AML-193 (cell line): ENCODE results near the gene HTR3C.
"Not testable (repeated sequence)": the region's sequence is repeated elsewhere in the genome, so short reads cannot be mapped to it uniquely, and the experiment has no call there.

Experiments
- DNase-seq, 2 experiments: peaks; one replicate each; lab custom pipeline; 2025; lab: John Stamatoyannopoulos, UW

Gene HTR3C

GRCh38 chr3:184052767-184053166 is at the start of gene HTR3C:
HTR3C (plus strand) TSS chr3:184053047; CDS start chr3:184053081, 34 bp downstream.
- no peak for DNase-seq

DNA sequence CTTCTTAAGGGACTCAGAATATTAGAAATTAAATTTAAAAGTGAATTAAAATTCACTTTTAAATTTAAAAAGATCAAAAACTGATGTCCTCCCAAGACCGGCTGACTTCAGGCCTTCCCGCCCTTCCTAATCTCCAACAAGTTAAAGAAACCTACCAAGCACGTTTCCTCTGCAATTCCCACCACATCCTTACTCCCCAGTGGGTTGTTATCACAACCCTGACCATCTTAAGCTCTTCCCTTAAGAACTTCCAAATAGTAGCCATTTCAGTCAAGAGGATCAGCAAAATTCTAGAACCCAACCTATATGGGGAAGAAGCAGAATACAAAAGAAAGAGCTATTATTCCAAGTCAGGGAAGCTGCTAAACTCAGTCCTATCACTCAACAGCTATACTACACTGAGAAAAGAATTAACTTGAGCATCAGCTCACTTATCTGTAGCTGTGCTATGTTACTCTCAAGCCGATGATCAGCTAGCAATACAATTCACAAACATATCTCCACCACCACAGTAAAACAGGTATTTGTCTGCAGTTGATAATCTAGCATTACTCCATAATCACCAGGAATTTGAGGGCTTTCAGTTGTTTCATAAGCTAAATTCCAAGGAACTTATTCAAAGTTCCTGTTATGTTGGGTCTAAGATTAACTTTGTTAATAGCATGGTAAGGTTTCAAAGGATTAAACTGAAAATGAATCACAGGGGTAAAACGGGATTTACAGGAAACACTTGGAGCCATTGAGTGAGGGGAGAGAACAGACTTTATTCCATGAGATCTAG is 49.5 kb upstream of the HTR3C start:
- no peak for DNase-seq

DNA sequence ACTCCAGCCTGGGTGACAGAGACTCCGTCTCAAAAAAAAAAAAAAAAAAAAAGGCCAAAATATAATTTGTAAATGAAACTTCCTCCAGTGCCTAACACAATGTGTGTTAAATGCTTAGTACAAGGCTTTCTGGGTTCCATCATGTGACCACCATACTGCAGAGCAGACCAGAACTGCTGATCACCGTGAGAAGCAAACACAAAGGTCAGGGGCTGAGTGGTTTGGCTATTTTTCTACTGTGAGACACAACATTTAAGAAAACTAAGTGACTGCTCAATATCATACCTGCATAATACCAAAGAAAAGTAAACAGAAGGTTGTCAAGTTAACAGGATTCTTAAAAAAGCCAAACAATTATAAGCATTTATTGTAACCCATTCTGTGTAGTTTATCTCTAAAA is 48.4 kb upstream of the HTR3C start:
- DNase-seq: no peak

DNA sequence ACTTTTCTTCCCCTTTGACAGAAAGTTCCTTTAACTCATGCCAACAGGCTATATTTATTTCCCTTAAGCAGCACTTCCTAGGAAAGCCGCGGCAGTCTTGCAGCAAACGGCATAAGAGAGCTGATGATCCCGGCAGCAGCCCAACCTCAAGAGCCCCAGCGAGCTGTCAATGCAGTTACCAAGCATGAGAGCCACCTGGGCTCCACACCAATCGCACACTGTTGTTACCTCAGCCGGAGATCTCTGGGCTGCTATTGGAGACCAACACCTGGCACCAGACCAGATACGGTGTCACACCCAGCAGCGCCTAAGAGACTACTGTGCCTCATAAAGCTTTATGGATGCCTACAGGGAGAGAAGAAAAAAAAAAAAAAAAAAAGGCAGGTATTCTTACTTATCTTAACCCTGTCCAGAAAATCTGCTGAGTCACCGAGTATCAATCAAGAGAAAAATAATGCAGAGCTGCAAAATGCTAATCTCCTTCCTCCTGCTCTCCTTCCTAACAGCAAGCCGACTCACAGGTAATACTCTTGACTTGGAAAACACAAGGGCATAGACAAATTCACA is 46.8 kb upstream of the HTR3C start:
- no peak for DNase-seq

- not testable (repeated sequence) for DNase-seq
Observed at GRCh38 chr3:184007143-184007813, 45.6 kb upstream of the HTR3C start.

DNA sequence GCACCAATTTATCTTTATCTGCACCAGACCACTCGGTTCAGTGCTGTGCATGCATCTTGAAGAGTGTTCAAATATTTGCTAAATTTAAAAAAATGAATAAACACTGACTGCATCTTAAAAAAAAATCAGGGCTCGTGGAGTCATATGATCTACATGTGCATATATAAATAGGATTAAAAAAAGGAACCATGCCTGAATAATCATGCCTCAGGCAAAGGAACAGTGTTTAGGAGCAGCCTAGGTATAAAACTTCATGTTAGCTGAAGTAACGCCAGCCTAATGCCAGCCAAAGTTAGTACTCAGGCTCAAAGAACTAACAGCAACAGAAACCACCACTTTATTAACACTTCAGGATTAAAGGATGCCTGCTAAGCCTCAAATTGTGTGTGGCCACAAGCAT is 44.7 kb upstream of the HTR3C start:
- no peak for DNase-seq

- DNase-seq: no peak
Observed at GRCh38 chr3:184011230-184011876, 41.5 kb upstream of the HTR3C start.

DNA sequence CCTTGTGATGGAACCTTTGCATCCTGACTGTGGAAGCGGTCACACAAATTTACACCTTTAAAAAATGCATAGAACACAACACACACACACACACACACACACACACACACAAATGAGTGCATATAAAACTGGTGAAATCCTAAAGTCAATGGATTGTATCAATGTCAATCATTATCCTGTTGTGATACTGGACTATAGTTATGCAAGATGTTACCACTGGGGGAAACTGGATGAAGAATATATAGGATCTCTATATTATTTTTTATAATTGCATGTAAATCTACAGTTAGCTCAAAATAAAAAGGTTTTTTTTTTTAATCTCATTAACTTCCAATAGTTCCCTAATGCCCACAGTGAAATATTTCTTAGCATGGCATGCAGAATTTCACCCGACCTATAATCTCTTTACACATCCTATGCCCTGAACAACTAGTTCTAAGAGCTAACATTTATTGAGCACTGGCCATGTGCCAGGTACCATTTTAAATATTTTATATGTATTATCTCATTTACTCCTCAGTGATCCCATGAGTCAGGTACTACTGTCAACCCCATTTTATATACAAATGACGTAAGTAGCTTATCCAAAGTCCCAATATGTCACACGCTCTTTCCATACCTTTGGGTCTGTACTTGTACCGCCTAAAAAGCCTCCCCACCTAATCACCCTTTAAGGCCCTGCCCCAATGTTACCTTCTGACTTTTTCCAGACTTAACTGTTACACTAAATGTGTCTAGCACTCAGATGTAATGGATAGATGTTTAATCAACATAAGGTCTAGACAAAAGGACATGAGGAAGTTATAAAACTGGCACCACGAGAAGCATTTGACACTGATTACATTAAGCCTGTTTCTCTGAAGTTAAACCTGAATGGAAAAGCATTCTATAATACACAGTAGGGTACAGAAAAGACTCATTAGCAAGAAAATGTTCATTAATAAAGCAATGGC is 40.6 kb upstream of the HTR3C start:
- no peak for DNase-seq

- DNase-seq: no peak
Observed at GRCh38 chr3:184015381-184016019, 37.3 kb upstream of the HTR3C start.

DNA sequence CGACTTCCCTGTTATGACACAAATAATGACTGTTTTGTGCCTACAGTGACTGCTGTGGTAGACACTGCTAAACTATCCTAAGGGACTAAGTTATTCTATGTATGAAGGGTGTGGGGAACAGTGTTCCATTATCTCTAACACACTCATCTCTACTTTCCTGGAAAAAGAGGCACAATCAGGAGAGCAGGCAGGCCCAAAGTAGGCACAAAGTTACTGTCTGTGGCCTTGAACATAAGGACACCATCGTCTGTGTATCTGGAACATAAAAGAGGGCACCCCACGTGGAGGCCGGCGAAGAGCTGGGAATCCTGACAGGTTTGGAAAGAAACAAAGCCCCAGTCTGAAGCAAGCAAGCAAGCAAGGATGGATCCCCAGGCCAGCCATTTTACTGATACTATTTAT is 36.7 kb upstream of the HTR3C start:
- peak in 1 of 2 experiments; percentile 11 for DNase-seq

DNA sequence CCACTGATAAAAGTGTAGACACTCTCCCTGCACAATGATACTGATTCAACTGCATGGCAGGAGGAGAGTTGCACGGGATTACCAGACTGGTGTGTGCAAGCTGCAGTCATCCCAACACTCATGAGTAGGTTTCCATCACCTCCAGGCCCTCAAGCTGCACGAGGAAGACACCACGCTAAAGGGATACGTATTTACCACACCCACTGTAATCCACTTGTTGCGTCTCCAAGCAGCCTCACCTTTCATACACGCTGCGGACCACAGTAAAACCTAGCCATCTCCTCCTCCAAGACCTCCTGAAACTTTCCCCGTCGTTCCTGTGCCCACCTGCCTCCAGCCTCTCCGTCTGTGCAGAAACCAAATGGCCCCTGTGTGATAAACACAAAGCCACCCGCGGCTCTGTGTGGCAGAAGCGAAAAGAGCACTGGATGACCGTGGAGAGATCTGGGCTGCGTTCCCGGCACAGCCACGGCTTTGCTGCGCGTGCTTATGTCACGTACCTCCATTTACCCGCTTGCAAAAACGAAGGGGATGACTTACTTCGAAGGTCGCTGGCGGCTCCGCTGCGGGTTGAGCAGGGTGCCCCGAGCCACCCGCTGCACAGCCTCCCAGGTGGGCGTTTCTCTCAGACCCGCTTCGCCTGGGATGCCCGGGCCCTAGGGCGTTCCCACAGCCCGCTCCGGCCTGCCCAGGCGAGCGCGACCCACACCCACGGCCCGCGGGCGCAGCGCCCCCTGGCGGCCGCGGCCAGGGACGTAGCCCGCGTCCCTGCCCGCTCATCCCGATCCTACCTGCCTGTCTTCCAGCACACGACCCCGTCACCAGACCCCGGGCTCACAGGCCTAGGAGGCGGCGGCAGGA is 35.8 kb upstream of the HTR3C start:
- DNase-seq: peak; percentile 45 to 65

GRCh38 chr3:184017672-184018423 is 35.0 kb upstream of the HTR3C start, which contains the start of gene ABCC5:
ABCC5 (minus strand) TSS chr3:184017884; CDS start chr3:184014392, 3,492 bp downstream.
- peak; percentile 89 to 92 for DNase-seq

- no peak for DNase-seq
Observed at GRCh38 chr3:184018424-184018973, 34.3 kb upstream of the HTR3C start.

DNA sequence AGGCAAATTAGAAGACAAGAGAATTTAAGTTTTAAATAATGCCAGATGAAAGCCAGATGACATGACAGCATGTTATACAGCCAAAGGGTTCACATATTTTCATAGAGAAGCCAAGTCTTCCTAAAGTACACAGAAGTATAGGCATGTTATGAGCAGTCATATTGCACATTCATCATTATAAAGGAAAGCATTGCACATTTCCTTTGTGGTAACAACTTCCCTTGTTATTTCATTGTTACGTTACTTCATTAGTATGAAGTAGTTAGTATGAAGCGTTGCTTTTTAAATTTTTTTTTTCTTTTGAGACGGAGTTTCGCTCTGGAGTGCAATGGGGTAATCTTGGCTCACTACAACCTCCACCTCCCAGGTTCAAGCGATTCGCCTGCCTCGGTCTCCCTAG is 30.5 kb upstream of the HTR3C start:
- peak; percentile 97 to 99 for DNase-seq

GRCh38 chr3:184025256-184025655 is 27.6 kb upstream of the HTR3C start:
- DNase-seq: not testable (repeated sequence)

DNA sequence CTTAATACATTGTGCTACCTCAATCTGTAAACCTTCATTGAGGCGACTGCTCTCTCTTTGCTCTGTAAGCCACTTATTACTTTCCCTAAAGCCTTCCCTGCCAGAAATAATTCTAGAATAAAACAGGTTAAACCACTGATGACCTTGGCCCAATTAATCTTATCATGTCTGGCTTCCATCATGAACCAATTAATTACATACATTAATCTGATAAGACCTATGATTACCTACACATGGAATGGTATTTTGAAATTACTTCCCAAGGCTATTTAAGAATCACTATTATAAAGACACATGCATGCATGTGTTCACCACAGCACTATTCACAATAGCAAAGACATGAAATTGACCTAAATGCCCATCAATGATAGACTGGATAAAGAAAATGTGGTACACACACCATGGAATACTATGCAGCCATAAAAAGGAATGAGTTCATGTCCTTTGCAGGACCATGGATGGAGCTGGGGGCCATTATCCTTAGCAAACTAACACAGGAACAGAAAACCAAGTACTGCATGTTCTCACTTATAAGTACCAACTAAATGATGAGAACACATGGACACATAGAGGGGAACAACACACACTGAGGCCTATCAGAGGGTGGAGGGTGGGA is 24.5 kb upstream of the HTR3C start:
- DNase-seq: not testable (repeated sequence)

DNA sequence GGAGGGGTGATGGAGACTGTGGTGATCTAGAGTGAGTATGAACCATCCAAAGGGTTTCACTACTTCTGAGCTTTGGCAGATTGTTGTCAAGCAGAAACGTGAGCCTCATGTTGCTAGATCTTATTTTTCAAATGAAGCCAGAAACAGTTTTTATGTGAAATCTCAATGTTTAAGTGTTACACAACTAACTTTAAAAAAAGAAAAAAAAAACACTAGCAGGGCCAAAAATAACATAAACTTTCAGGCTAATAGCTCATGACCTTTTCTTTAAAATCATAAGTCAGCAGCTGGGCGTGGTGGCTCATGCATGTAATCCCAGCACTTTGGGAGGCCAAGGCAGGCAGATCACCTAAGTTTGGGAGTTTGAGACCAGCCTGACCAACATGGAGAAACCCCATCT is 23.4 kb upstream of the HTR3C start:
- no peak for DNase-seq

GRCh38 chr3:184030536-184030935 is 22.3 kb upstream of the HTR3C start:
- DNase-seq: peak; percentile 32 to 43
